Measurements from ENCODE around the gene POLR2B. TPM values are rescaled to one million over a fixed set of nuclear protein-coding genes. Genes with fewer than 3 reads are reported as not detected.

Gene POLR2B
- total and polyA plus RNA-seq, 2 of the 8 experiments (the other 6 are each of a cell fraction or from before 2014, with no cell fraction given): 59.3 to 115 TPM

- Histone ChIP-seq H2BK120ac (replicated peaks; ENCODE audit: low read depth, low read length) (no peak overlapping the region), H3K27me3 (replicated peaks in 1 of 4; ENCODE audit: control insufficient read depth in 3 of 4, extremely low read depth in 1 of 4, insufficient read depth in 3 of 4, low read length in 3 of 4) (no peaks in the 10 kb centered on the region), H3K14ac (ENCODE audit: insufficient read length) (no peak overlapping the region), H3K23me2 (ENCODE audit: low read depth, low read length) (peaks cover 2% of the 10 kb centered on the region; the same call in 1 of the 2 replicates), H3K27ac (ENCODE audit: low read depth, low read length) (no peak overlapping the region), H3K4me1 (replicated peaks in 1 of 4; ENCODE audit: control insufficient read depth in 3 of 4, insufficient read depth in 4 of 4, low read length in 3 of 4) (no peaks in the 10 kb centered on the region), H2BK5ac (ENCODE audit: low read depth, low read length) (no peak overlapping the region), H3K56ac (replicated peaks; ENCODE audit: insufficient read length, low read depth, low read length) (no peak overlapping the region), H3K9me3 (ENCODE audit: insufficient read depth in 2 of 2, low read depth in 1 of 2, low read length in 1 of 2) (no peaks in the 10 kb centered on the region), H2BK15ac (ENCODE audit: low read length) (no peak overlapping the region), H3K4me3 (ENCODE audit: extremely low read depth in 1 of 4, insufficient read depth in 2 of 4, low read depth in 3 of 4, low read length in 4 of 4) (no peak overlapping the region), H3K9ac (replicated peaks in 1 of 4; ENCODE audit: extremely low read depth in 1 of 4, low read depth in 3 of 4, low read length in 3 of 4) (no peak overlapping the region), H3K18ac (ENCODE audit: extremely low read depth, low read length) (no peak overlapping the region), H2BK20ac (ENCODE audit: low read length) (no peak overlapping the region), H4K20me1 (replicated peaks in 1 of 2; ENCODE audit: control insufficient read depth in 1 of 2, insufficient read depth in 2 of 2, low read length in 2 of 2) (no peaks in the 10 kb centered on the region), H4K5ac (ENCODE audit: insufficient read length, low read depth, low read length) (no peak overlapping the region), H3K23ac (ENCODE audit: insufficient read length) (no peak overlapping the region), H2AFZ (ENCODE audit: low read length) (no peak overlapping the region), H3K4ac (replicated peaks; ENCODE audit: insufficient read length, low read depth, low read length) (no peak overlapping the region), H3K4me2 (ENCODE audit: insufficient read depth in 1 of 2, low read depth in 2 of 2, low read length in 2 of 2) (no peak overlapping the region), H3K79me2 (ENCODE audit: control insufficient read depth in 1 of 2, insufficient read depth in 2 of 2, low read length in 2 of 2) (no peaks in the 10 kb centered on the region), H4K8ac (ENCODE audit: extremely low read depth, insufficient read depth, low read length) (no peak overlapping the region), H3K36me3 (ENCODE audit: control insufficient read depth in 2 of 4, insufficient read depth in 4 of 4, low read length in 3 of 4) (no peaks in the 10 kb centered on the region), H2BK12ac (ENCODE audit: low read depth, low read length) (no peak overlapping the region), H3K79me1 (ENCODE audit: low read depth, low read length) (no peaks in the 10 kb centered on the region), H2AK5ac (ENCODE audit: low read depth, low read length) (no peak overlapping the region), H4K91ac (replicated peaks; ENCODE audit: insufficient read length, low read length) (no peak overlapping the region)
- DNase-seq (ENCODE audit: low read depth in 1 of 2, low spot score in 2 of 2) (no peak), FAIRE-seq (no peak)
- ChIA-PET CTCF (ENCODE audit: partially characterized antibody) (interaction anchor here (4.4 kb wide), 1 partner anchor 13 kb away, joined by 26 read pairs; no protein-coding TSS in a partner anchor), POLR2A (ENCODE audit: partially characterized antibody) (no interaction called here)
- 100% methylated on average over 2 of the region's 2 CpGs; no CpG with 5 or more reads in 1 of the 2 experiments for WGBS, 2 experiments (ENCODE audit: extremely low coverage in 1 of 2, insufficient coverage in 1 of 2, insufficient read length in 1 of 2, insufficient replicate concordance in 2 of 2, low coverage in 1 of 2, low lambda C conversion rate in 2 of 2, missing lambda C conversion rate in 1 of 2)
- TF ChIP-seq HDAC2 (IDR thresholded peaks at IDR 0.05; ENCODE audit: borderline replicate concordance in 1 of 2, low read depth in 2 of 2, low read length in 2 of 2): no peak
- no peak for TF ChIP-seq RNF2 (IDR thresholded peaks at IDR 0.05; ENCODE audit: borderline replicate concordance, low read depth, low read length, missing control alignments, poor library complexity, severe bottlenecking)
- TF ChIP-seq TAF1 (IDR thresholded peaks at IDR 0.05; ENCODE audit: low read depth, low read length): no peak
- TF ChIP-seq CREB1 (IDR thresholded peaks at IDR 0.05): no peak
- no peak for TF ChIP-seq SP1 (IDR thresholded peaks at IDR 0.05; ENCODE audit: low read depth, low read length)
- TF ChIP-seq ATF3 (IDR thresholded peaks at IDR 0.05; ENCODE audit: insufficient read depth, low read depth, low read length): no peak
- TF ChIP-seq RBBP5 (IDR thresholded peaks at IDR 0.05; ENCODE audit: borderline replicate concordance, low read depth, low read length): no peak
- TF ChIP-seq KDM5A (IDR thresholded peaks at IDR 0.05; ENCODE audit: low read length): no peak
- TF ChIP-seq RAD21 (IDR thresholded peaks at IDR 0.05 in 1 of 2, conservative IDR thresholded peaks at IDR 0.05 in 1 of 2; ENCODE audit: low read depth in 2 of 2, low read length in 2 of 2): no peak
- TF ChIP-seq CEBPB (IDR thresholded peaks at IDR 0.05; ENCODE audit: low read depth, low read length): no peak
- TF ChIP-seq ATF2 (IDR thresholded peaks at IDR 0.05; ENCODE audit: low read length): no peak
These were observed 72.8 kb downstream of the POLR2B start for GRCh38 chr4:57051524-57051923.
